RWPE1 (cell line): ENCODE data around the gene FUBP1.
"Not testable (repeated sequence)": the region's sequence is repeated elsewhere in the genome, so short reads cannot be mapped to it uniquely, and the experiment has no call there.

Experiments
- CTCF ChIA-PET: fragments of 350-600 bp; sonication (Branson Sonifier 250); formaldehyde crosslinking; extraction: SDS; loops from one replicate; lab custom pipeline; 2021; lab: Yijun Ruan, JAX
- POLR2A ChIA-PET: fragments of 400-600 bp; formaldehyde crosslinking; extraction: SDS; loops from one replicate; lab custom pipeline; 2020; ENCODE audit warnings: antibody characterized with exemption; ENCODE audit not compliant: low non-redundant PET; lab: Yijun Ruan, JAX
- DNase-seq: peaks from one replicate; pipeline ENCODE4 v3.0.0; 2012; ENCODE audit warnings: low spot score
- H3K27ac ChIP-seq: fragments of 450-650 bp; 2 replicates; pipeline ENCODE4 v1.5.1; 2017
- CTCF ChIP-seq: fragments of 450-650 bp; conservative IDR thresholded peaks from 2 replicates; pipeline ENCODE4 v1.5.1; 2017; ENCODE audit warnings: low read depth, mild to moderate bottlenecking

Gene FUBP1

GRCh38 chr1:77978969-77979876 lies at the start of gene FUBP1:
TSS of gene FUBP1 (minus strand) at chr1:77979072. CDS start at chr1:77979004, 68 bp downstream.
- DNase-seq, result peak; percentile 92
- ChIA-PET CTCF (interaction anchor here (0.6 kb wide), 1 partner anchor 135 kb away, joined by 3 read pairs; no protein-coding TSS in a partner anchor), POLR2A (no interaction called here)
- peak; percentile 85 for TF ChIP-seq CTCF
- peak within 1 kb of the TSS; percentile 98 for H3K27ac ChIP-seq

DNA sequence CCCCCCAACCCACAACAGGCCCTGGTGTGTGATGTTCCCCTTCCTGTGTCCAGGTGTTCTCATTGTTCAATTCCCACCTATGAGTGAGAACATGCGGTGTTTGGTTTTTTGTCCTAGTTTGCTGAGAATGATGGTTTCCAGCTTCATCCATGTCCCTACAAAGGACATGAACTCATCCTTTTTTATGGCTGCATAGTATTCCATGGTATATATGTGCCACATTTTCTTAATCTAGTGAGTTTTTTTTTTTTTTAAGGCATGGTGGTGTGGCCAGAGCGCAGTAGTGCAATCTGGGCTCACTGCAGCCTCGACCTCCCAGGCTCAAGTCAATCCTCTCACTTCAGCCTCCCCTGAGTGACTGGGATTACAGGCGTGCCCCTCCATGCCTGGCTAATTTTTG lies 42.3 kb upstream of the FUBP1 start:
- H3K27ac ChIP-seq, CTCF ChIA-PET, DNase-seq, POLR2A ChIA-PET: not testable (repeated sequence)

- no peak for TF ChIP-seq CTCF
- ChIA-PET CTCF (interaction anchor here (0.6 to 0.7 kb wide), 2 partner anchors 9 to 125 kb away, joined by 3 read pairs; no protein-coding TSS in a partner anchor), POLR2A (no interaction called here)
- no peak for DNase-seq
- no peak overlapping the region for H3K27ac ChIP-seq
Observed at GRCh38 chr1:78019024-78019423, 40.2 kb upstream of the FUBP1 start.

DNA sequence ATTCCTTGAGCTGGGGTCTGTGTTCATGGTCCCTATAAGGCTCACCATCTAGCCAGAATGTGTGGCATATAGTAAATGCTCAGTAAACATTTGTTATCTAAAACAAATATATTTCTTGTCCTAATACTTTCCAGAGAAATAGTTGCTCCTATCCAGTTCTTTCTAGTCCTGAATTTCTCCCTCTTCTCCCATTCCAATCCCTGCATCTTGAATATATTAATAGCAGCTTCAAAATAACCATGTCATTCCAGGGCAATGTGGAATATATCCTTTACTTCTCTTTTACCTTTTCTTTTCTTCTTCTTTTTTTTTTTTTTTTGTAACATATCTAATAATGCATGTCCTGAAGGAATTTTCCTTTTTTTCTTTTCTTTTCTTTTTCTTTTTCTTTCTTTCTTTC lies 36.3 kb upstream of the FUBP1 start:
- TF ChIP-seq CTCF, result no peak
- ChIA-PET POLR2A (interaction anchor here (0.6 kb wide), 1 partner anchor 92 kb away, joined by 4 read pairs; no protein-coding TSS in a partner anchor), CTCF (interaction anchor here (0.5 to 0.8 kb wide), 3 partner anchors 10 to 602 kb away, joined by 3 to 5 read pairs (median 4); no protein-coding TSS in a partner anchor)
- no peak for DNase-seq
- no peak overlapping the region for H3K27ac ChIP-seq

GRCh38 chr1:78011050-78011449 lies 32.2 kb upstream of the FUBP1 start:
- H3K27ac ChIP-seq, result no peak overlapping the region
- DNase-seq, result no peak
- TF ChIP-seq CTCF, result no peak
- POLR2A ChIA-PET, result no interaction called here
- CTCF ChIA-PET, result interaction anchor here (0.7 kb wide), 1 partner anchor 94 kb away, joined by 3 read pairs; no protein-coding TSS in a partner anchor

GRCh38 chr1:78009836-78010235 lies 31.0 kb upstream of the FUBP1 start:
- H3K27ac ChIP-seq, result no peak overlapping the region
- DNase-seq, result no peak
- TF ChIP-seq CTCF, result no peak
- ChIA-PET CTCF (interaction anchor here (1.3 kb wide), 1 partner anchor 9 kb away, joined by 3 read pairs; no protein-coding TSS in a partner anchor), POLR2A (no interaction called here)
